NAMALWA (cell line): Measurements from ENCODE around the gene OTOF.

Source experiments
- DNase-seq: peaks from one replicate; pipeline ENCODE4 v3.0.0-alpha.2; 2015; ENCODE audit warnings: low spot score

The OTOF gene

DNA sequence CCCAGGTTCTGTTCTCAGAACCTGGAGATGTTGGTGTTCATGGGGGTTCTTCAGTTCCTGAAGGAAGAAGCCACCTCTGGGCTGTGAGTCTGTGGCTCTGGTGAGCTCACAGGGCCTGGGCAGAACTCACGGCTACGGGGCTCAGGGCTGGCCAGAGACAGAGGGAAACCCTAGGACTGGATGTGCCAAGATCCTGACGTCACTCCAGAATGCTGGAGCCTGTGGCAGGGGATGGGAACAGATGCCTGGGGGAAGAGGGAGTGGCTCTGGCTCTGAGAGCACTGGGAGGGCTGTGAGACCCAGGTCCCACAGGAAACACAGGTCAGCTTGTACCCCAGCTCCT lies at the start of gene OTOF:
Gene OTOF, minus strand, starts transcription at position 214 of the 343 bp plus-strand sequence.
- DNase-seq: no peak

DNA sequence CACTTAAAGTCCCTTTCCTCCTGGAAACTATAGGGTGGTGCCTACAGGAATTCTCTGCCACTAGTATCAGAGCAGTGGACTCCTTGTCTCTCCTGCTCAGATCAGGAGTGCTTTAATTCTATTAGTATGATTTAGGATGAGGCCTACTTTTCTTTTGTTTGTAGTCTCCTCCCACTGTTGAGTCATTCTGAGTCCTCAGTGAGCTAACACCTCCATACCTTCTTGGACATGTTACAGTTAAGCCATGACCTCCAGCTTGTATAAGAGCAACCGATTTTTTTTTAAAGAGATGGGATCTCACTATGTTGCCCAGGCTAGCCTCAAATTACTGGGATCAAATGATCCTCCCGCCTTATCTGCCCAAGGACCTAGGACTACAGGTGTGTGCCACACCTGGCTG lies 48.7 kb upstream of the OTOF start:
- DNase-seq: no peak

DNA sequence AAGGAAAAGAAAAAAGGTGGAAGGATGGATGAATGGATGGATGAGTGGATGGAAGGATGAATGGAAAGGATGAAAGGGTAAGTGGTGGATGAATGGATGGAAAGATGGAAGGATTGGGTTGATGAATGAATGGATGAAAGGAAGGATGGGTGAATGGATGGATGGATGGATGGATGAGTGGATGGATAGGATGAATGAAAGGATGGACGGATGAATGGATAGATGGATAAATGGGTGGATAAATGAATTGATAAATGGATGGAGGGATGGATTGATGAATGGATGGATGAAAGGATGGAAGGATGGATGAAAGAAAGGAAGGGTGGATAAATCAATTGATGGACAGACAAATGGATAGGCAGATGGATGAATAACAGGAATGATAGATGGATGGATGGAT lies 48.2 kb upstream of the OTOF start:
- no peak for DNase-seq

DNA sequence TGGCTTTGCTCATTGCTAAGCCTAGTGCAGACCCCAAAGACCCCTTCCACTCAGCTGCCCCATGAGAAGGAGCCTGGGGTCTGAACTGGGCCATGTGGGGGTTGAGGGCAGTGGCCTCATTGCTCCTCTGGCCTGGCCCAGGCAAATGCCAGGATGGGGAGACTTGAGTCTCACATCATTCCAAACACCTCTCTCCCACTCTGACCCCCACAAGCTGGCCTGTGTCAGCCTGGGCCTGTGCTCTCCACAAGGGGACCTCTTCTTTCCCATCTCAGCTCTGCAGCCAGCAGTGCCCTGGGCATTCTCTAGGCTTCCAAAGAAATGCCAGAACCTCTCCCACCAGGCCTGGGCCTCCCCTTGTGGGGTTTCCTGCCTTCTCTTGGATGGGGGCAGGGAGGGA lies 45.8 kb upstream of the OTOF start:
- DNase-seq: no peak

DNA sequence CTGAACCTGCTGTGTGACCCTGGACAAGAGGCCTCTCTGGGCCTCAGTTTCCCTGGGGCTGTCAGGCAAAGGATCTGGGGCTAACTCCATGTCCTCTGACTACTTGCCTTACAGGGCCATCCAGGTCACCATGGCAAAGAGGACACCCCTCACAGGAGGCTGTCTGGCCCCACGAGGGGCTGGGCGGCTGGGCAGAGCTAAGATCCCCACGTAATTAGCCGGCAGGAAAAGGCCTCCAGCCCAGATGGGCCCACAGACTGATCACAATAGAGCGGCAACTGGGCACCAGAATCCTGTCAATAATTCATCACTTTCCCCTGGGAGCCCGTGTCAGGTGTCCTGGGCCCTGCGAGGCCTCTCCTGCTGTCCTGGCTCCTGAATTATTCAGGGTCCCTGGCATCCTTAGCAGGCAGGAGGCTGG lies 44.8 kb upstream of the OTOF start:
- no peak for DNase-seq

DNA sequence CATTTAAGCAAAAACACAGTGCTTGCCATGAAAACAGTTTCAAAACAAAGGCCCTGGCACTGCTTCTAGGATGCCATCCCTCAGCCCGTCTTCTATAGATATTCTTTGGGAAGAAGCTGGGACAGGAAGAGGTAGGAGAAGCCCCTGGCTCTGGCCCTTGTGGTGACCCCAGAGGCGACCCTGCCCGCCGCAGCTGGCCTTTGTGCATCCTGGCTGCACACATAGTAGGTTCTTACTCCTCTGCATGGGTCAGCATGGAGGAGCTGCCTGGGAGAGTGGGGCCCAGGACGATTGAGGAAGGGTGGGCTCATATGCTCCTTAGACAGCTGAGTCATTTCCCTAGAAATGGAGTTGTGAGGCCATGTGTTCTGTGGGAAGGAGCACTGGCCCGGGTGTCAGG lies 44.4 kb upstream of the OTOF start:
- no peak for DNase-seq

DNA sequence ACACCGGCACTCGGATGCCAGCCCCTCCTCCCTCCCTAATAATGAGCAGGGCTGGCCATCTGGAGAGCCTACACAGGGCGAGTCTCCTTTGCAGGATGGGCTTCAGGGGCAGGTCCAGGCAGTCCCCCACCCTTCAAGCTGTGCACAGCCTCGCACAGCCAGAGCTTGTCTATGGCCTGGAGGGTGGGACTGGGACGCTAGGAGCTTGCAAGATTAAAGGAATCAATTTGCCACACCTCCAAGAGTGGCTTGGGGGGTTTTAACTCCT lies 43.9 kb upstream of the OTOF start:
- DNase-seq: no peak

DNA sequence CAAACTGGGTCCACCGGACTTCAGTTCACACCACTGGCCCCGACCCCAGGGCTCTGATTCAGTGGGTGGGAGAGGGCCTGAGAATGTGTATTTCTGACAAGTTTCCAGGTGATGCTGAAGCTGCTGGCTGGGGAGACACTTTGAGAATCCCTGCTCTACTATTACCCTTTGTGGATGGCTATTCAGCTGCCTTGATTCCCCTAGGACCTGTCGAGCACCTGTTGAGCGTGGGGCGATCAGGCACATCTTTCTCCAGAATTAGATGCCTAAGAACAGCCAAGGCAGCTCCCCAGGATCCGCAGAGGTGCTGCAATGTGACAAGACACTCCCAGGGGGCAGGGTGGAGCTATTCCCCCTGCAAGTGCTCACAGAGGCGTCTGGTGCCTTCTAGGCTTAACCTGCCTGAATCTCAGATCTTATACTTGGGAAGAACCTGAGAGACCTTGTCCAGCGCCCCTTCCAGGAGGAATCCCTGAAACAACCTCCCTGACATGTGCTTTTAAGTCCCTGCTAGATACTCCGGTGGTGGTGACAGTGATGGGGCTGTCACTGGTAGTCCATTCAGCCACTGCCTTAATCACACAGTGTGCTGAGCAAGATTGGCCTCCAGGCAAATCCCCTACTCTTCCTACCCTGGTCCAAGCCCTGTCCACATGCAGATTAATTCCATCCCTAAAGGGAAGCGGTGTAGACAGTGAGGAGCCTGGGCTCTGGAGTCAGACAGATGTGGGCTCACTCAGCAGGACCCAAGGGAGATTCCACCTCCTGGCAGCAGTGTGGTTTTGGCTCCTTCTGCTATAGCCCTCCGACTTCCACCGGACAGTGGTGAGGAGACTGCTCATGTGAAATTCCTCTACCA lies 43.4 kb upstream of the OTOF start:
- DNase-seq: peak; percentile 65

DNA sequence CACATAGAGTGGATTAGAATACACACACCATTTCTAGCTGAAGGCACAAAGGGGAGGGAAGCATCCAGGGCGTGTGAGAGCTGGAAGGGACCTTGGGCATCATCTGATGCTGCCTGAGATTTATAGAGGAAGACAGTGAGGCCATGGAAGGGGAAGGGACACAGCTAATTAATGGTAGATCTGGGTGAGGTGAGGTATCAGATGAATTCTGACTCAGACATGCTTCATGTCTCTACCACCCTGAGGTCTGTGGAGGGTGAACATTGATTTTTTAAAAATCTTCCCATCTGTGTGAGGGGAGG lies 42.2 kb upstream of the OTOF start:
- DNase-seq: no peak

DNA sequence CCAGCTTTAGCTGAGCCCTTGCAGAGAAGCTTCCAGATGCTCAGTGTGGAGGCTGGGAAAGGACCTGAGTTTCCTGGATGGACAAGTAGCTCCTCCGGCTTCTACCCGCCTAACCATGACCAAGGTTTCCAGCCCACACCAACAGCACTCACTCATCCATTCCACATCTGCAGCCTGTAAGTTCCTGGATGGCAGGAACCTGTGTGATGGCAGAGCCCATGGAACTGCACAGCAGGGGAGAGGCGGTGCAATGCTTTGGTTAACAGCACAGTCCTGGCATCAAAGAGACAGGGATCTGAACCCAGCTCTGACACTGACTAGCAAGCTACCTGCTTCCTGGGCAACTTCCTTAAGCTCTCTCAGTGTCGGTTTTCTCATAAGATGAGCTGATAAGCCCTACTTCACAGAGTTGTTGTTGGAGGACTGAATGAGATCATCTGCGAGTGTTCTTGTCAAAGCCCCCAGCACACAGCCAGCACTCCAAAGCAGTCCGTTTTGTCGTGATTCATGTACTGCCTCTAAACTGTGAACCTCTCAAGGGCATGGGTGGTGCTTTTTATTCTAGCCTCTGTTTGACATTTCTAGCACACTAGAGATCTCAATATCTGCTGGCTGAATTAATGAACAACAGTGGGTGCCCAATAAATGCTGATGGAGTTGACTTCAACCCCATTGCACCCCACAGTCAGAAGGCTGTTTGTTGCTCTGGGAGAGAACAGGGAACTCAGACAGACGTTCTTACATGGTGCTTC lies 41.6 kb upstream of the OTOF start:
- no peak for DNase-seq

DNA sequence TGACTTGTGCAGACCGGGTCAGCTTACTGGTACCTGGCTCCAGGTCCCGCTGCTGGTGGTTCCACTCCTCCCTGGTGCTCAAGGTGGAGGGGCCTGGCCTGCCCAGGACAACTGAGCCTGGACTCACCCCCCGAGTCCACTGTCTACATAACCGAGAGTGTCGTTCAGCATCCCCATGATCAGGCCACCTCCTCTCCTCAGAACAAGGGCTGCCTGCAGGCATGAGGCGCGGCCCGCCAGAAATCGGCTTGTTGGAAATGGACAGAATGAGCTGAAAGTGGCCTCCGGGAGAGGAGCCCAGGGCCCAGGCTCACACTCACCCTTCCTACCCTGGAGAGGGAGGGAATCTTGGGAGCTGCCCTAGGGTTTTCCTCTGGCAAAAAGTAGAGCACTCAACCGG lies 38.9 kb upstream of the OTOF start:
- DNase-seq: no peak

DNA sequence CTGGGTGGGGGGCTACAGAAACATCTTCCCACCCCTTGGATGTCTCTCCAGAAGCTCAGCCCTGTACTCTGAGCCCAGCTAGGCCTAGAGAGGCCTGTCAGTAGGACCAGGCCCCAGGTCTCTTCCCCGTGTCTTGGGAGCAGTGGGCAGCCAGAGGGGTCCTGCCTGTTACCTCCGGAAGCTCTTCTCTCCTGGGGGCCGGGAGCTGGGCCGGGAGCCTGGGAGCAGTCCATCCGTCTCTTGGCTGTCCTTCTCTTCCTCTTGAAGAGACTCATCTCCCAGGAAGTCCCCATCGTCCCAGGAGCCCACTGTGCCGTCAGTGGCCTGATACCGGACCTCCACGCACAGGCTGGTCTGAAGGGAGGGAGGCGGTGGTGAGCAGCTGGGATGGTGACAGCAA lies 38.3 kb upstream of the OTOF start:
- no peak for DNase-seq

DNA sequence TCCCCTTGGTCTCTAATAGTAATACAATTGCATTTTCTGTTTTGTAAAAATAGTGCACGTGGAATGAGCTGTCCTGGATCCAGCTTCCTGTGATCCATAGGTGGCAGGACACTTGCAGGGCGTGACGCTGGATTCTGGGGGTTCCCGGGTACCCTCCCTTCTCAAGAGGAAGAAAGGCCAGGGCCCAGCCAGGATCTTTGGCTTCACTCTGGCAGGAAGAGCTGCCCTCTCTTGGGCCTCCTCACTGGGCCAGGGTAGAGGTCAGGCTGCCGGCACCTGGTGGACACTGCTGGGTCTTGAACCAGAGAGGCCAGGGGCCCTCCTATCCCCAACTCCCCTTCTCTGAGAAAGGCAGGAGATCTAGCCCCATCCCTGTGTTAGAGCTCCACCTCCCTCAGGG lies 37.8 kb upstream of the OTOF start:
- no peak for DNase-seq

DNA sequence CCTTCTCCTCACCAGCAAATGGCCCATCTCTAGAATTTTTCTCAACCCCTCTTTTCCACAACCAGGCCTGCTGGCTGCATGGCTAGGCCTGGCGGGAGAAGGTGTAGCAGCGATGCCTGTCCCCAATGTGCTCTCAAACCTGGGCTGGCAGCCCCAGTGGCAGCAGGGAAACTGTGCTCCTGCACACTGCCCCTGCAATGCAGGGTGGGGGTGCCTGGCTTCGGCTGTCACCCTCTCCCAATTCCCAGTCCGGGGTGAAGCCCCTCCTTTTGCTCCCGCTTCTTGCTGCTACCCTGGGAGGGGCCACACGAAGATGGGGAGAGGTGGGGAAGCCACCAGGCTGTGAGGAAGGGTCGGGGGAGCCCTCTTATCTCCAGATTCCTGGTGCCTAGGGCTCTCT lies 36.1 kb upstream of the OTOF start:
- DNase-seq: no peak

DNA sequence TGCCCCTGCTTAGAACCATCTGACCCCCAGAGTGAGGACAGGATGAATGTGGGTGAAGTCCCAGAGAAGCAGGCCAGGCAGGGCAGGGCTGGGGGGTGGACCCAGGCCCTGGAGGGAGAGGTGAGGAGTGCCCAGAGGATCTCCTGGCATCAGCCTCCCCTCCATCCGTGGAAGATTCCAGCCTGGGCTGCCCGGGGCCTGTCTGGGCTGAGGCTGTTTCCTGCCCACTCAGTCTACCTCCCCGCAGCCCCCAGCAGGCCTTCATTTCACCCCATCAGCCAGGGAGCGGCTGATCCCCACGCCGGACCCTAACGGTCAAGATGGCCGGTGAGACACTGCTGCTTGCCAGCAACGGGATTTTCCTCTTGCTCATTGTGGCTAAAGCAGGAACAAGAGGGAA lies 35.3 kb upstream of the OTOF start:
- no peak for DNase-seq

DNA sequence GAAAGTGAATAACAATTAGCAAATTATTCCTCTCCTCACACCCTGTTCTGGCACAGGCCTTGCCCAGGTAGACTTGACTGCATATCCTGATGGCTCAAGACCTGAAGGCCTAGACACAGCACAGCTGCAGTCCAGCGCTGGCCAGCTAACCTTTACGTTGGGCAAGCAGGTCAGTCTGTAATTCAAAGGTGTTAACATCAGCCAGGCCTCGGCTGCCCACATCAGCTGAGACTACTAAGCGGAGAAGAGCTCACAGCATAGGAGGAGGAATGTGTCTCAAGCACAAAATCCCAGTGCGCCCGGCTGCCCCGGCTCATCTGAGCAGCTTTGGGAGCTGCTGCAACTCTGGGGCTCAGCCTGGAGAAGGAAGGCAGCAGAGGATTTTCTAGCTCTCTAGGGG lies 33.5 kb upstream of the OTOF start:
- no peak for DNase-seq

DNA sequence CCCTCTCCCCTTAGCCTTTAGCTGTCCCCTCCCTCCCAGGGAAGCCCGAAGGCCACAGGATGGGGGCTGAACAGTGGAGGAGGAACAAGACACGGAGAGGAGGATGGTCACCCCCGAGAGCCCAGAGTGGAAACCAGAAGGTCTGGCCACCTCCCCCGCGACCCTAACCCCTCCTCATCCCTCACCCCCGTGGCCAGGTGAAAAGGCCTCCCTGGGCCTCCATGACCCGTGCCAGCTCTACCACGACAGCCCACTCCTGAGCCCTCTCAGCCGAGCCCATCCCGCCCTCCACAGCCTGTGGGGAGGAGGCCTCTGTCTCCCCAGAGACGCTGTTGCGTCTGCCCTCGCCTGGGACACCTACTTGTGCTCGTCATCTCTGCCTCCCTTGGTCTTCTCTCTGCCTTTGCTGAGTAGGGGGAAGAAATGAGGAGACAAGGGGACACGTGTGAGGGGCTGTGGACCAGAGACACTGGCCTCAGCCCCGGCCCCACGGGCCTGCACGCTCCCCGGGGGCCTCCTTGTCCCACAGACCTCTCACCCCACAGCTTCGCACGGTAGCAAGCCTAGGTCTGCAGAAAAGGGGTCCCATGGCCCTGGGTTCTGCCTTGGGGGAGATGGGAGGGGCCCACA lies 32.5 kb upstream of the OTOF start:
- no peak for DNase-seq

DNA sequence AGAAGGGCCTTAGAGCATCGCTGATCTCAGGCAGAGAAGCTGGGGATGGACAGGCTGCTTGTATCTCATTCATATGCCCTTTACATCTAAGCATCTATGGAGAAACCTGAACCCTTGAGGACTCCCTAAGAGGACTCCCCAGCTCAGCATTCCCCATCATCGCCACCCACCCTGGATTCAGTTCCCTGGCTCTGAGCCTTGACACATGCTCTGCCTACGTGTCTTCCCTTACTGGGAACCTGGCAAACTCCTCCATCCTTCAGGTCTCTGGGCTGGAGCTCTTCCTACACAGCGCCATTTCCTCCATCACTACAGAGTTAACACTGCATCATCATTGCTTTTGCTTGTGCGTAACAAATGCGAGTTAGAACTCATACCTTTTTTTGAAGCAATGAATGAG lies 31.2 kb upstream of the OTOF start:
- DNase-seq: no peak

DNA sequence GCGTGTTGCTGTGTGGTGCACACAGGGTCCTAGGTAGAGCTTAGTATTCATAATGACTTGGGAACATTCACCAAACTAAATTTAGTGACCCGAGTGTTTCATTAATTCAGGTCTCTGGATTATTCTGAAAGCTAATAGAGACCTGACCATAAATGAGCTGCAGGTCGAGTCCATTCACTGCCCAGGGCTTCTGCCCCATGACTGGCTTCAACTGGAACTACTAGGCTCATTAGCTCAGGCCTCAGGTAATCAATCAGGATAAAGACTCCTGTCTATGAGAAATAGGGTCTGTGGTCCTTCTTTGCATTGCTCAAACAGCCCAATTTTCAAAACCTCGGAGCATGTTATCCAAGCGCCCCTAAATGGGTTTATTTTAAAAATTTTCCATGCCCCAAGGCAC lies 30.0 kb upstream of the OTOF start:
- DNase-seq: no peak

DNA sequence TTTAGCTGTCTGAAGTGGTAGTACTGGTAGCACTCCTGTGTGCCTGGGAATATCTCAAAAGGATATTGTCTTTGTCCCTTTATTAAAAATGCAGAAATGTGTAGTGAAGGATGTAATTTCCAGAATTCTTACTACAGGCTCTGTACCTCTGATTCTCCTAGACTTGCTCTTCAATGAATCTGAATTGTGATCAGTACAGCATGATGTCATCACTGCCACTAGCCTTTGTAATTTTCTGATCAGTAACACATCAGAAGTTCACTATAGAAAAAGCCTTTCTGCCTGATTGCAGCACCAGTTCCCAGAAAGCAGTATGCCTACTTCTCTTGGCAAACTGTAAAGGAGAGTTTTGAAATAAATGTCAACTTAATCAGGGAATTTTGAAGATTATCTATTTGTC lies 29.2 kb upstream of the OTOF start:
- no peak for DNase-seq

DNA sequence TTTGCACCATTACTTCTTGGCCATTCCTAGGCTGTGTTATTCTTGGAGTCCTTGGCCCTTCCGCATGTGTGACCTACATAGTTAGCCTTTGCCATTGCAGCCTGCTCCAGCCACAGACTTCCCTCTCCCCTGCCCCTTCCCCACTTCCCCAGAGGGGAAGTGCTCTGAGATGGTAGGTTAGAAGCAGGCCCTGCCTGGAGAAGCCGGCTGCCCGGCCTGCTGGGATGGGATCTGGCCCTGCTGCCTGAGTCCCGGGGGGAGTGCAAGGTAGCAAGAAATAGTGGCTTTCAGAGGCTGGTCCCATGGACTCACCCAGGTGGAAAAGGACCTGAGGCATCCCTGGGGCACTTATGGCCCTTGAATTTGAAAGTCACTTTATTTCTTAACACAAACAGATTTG lies 28.4 kb upstream of the OTOF start:
- DNase-seq: no peak

DNA sequence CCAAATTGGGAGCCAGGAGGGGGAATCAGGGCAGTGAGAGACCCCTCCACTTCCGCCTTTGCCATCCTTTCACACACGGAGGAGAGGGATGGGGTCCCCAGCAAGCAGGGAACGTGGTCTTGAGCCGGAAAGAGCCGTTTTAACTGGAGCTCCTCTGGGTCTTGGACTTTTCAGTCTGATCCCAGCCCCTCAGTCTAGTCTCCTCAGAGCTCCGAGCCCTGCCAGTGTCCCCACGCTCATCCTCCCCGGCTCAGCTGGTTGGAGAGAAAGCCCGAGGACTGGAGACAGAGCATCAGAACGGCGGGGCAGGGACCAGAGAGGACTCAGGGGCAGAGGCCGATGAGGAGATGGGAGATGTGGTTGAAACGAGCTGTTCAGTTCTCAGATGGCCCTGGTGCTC lies 26.1 kb upstream of the OTOF start:
- DNase-seq: no peak

DNA sequence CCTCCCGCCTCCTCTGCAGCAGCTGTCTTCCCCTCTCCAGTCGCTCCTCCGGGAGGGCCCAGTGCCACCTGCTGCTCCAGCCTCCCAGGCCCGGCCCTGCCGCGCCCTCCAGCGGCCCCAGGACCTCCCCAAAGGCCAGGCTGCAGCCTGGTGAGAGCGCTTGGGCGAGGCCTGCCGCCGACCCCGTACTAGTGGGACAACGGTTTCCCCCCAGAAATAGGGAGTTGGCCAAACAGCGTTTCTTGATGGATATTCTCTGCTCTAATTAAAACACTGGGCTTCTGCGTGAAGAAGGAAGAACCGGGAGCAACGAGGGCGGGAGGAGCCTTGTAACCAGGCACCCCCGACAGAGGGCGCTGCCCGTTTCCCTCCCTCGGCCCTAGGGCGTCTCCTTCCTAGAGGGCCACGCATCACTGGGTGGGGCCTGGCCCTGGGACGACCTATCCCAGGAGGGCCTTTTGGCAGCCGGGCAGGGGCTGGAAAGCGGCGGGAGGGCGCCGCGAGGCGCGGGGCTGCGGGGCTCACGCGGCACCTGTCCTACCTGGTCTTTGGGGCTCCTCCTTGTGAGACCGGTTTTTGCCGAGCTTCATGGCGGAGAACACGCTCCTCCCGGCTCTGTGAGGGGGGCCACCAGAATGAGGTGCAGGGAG lies 25.4 kb upstream of the OTOF start:
- DNase-seq: peak; percentile 65
